ENCODE measurements around the gene FOXA1.

Gene FOXA1

GRCh38 chr14:37618498-37619028, 23.5 kb upstream of the FOXA1 start:
- no peaks in the 10 kb centered on the region for H3K4me1 ChIP-seq (ENCODE audit: control insufficient read depth, insufficient read depth, low read length)
- H3K9me3 ChIP-seq (ENCODE audit: control insufficient read depth, insufficient read depth, low read length): peaks cover 3% of the 10 kb centered on the region
- H3K27me3 ChIP-seq (ENCODE audit: control insufficient read depth, insufficient read depth, low read length): peaks cover 43% of the 10 kb centered on the region

GRCh38 chr14:37617864-37618365, 22.9 kb upstream of the FOXA1 start:
- peaks cover 37% of the 10 kb centered on the region for H3K27me3 ChIP-seq (ENCODE audit: control insufficient read depth, insufficient read depth, low read length)
- H3K4me1 ChIP-seq (ENCODE audit: control insufficient read depth, insufficient read depth, low read length): no peaks in the 10 kb centered on the region
- no peak overlapping the region for H3K9ac ChIP-seq (ENCODE audit: low read depth, low read length)
- peaks cover 3% of the 10 kb centered on the region for H3K9me3 ChIP-seq (ENCODE audit: control insufficient read depth, insufficient read depth, low read length)
- no peak overlapping the region for H3K4me3 ChIP-seq (ENCODE audit: low read depth, low read length)
- H3K36me3 ChIP-seq (ENCODE audit: control insufficient read depth, insufficient read depth, low read length): no peaks in the 10 kb centered on the region

More at GRCh38 chr14:37618498-37619028, 23.5 kb upstream of the FOXA1 start:
- Histone ChIP-seq H3K9ac (ENCODE audit: low read depth, low read length) (no peak overlapping the region), H3K36me3 (ENCODE audit: control insufficient read depth, insufficient read depth, low read length) (no peaks in the 10 kb centered on the region), H3K4me3 (ENCODE audit: low read depth, low read length) (no peak overlapping the region)

DNA sequence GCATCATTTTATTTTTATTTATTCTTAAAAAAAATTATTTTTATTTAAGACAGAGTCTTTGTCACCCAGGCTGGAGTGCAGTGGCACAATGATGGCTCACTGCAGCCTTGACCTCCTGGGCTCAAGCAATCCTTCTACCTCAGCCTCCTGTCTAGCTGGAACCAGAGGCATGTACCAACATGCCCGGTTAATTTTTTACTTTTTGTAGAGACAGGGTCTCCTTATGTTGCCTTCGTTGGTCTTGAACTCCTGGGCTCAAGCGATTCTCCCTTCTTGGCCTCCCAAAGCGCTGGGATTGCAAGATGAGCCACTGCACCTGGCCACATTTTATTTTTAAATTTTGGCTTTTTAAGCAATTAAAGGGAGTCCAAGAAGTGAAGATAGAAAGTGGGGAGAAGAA, 21.8 kb upstream of the FOXA1 start:
- H3K9ac ChIP-seq (ENCODE audit: low read depth, low read length): no peak overlapping the region
- no peak overlapping the region for H3K4me3 ChIP-seq (ENCODE audit: low read depth, low read length)
- peaks cover 35% of the 10 kb centered on the region for H3K27me3 ChIP-seq (ENCODE audit: control insufficient read depth, insufficient read depth, low read length)
- no peaks in the 10 kb centered on the region for H3K4me1 ChIP-seq (ENCODE audit: control insufficient read depth, insufficient read depth, low read length)
- H3K36me3 ChIP-seq (ENCODE audit: control insufficient read depth, insufficient read depth, low read length): no peaks in the 10 kb centered on the region
- H3K9me3 ChIP-seq (ENCODE audit: control insufficient read depth, insufficient read depth, low read length): peaks cover 8% of the 10 kb centered on the region

GRCh38 chr14:37615582-37616289, 20.7 kb upstream of the FOXA1 start:
- Histone ChIP-seq H3K36me3 (ENCODE audit: control insufficient read depth, insufficient read depth, low read length) (no peaks in the 10 kb centered on the region), H3K9ac (ENCODE audit: low read depth, low read length) (no peak overlapping the region), H3K27me3 (ENCODE audit: control insufficient read depth, insufficient read depth, low read length) (peaks cover 33% of the 10 kb centered on the region), H3K9me3 (ENCODE audit: control insufficient read depth, insufficient read depth, low read length) (peaks cover 8% of the 10 kb centered on the region), H3K4me3 (ENCODE audit: low read depth, low read length) (no peak overlapping the region), H3K4me1 (ENCODE audit: control insufficient read depth, insufficient read depth, low read length) (no peaks in the 10 kb centered on the region)

GRCh38 chr14:37610945-37611523, 16.0 kb upstream of the FOXA1 start:
- H3K4me1 ChIP-seq (ENCODE audit: control insufficient read depth, insufficient read depth, low read length): no peaks in the 10 kb centered on the region
- no peaks in the 10 kb centered on the region for H3K36me3 ChIP-seq (ENCODE audit: control insufficient read depth, insufficient read depth, low read length)
- H3K9ac ChIP-seq (ENCODE audit: low read depth, low read length): no peak overlapping the region
- peaks cover 64% of the 10 kb centered on the region for H3K27me3 ChIP-seq (ENCODE audit: control insufficient read depth, insufficient read depth, low read length)
- peaks cover 8% of the 10 kb centered on the region for H3K9me3 ChIP-seq (ENCODE audit: control insufficient read depth, insufficient read depth, low read length)
- peak overlapping the region; percentile 18 for H3K4me3 ChIP-seq (ENCODE audit: low read depth, low read length)

DNA sequence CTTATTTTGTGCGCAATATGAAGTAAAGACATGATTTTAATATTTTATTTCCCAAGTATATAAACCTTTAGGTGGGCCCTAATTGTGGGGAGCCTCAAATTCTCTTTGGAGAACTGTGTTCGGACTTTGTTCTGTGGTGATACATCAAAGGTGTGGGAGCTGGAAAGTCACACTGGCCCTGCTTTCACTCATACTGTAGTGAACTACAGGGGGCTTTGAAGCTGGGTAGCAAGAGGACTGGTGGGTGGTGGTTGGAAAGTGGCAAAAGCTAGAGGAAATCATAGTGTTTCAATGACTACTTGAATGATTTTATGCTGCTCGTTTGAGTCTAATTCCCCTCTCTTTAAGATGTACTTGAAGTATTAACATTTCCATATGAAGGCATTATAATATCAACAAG, 13.6 kb upstream of the FOXA1 start:
- no peak overlapping the region for H3K4me3 ChIP-seq (ENCODE audit: low read depth, low read length)
- no peak overlapping the region for H3K9ac ChIP-seq (ENCODE audit: low read depth, low read length)
- peaks cover 5% of the 10 kb centered on the region for H3K9me3 ChIP-seq (ENCODE audit: control insufficient read depth, insufficient read depth, low read length)
- no peaks in the 10 kb centered on the region for H3K4me1 ChIP-seq (ENCODE audit: control insufficient read depth, insufficient read depth, low read length)
- peaks cover 88% of the 10 kb centered on the region for H3K27me3 ChIP-seq (ENCODE audit: control insufficient read depth, insufficient read depth, low read length)
- no peaks in the 10 kb centered on the region for H3K36me3 ChIP-seq (ENCODE audit: control insufficient read depth, insufficient read depth, low read length)

- Histone ChIP-seq H3K9ac (ENCODE audit: low read depth, low read length) (no peak overlapping the region), H3K4me3 (ENCODE audit: low read depth, low read length) (no peak overlapping the region), H3K9me3 (ENCODE audit: control insufficient read depth, insufficient read depth, low read length) (no peaks in the 10 kb centered on the region), H3K4me1 (ENCODE audit: control insufficient read depth, insufficient read depth, low read length) (no peaks in the 10 kb centered on the region), H3K36me3 (ENCODE audit: control insufficient read depth, insufficient read depth, low read length) (no peaks in the 10 kb centered on the region), H3K27me3 (ENCODE audit: control insufficient read depth, insufficient read depth, low read length) (peaks cover 97% of the 10 kb centered on the region)
Observed at GRCh38 chr14:37606678-37607077, 11.6 kb upstream of the FOXA1 start.

DNA sequence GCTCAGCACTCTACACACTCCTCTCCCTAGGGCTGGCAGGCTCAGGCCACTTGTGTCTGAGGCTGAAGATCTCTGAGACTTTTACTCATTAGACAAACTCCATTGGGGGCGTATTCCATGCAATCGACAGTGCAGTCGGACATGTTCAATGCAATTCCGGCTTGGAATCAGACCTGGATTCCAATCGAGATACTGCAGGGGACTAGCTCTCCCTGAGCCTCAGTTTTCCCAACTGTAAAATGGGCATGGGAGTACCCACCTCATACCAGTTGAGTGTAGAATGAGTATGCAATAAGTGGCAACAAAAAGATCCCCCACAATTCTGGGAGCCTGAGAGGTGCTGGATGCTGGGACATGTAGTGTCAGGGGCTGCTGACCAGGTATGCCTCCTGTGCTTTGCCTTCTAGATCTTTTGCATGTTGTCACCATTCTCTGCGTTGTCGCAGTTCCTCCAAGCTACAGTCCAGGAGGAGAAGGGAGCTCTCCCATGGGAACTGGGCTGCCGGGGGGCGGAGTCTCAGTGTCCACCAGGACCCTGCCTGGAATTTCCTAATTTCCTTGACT, 8.7 kb upstream of the FOXA1 start:
- no peak overlapping the region for H3K9ac ChIP-seq (ENCODE audit: low read depth, low read length)
- peak overlapping the region; percentile 18 for H3K4me3 ChIP-seq (ENCODE audit: low read depth, low read length)
- peaks cover 100% of the 10 kb centered on the region for H3K27me3 ChIP-seq (ENCODE audit: control insufficient read depth, insufficient read depth, low read length)
- H3K9me3 ChIP-seq (ENCODE audit: control insufficient read depth, insufficient read depth, low read length): no peaks in the 10 kb centered on the region
- no peaks in the 10 kb centered on the region for H3K36me3 ChIP-seq (ENCODE audit: control insufficient read depth, insufficient read depth, low read length)
- no peaks in the 10 kb centered on the region for H3K4me1 ChIP-seq (ENCODE audit: control insufficient read depth, insufficient read depth, low read length)

- H3K36me3 ChIP-seq (ENCODE audit: control insufficient read depth, insufficient read depth, low read length): no peaks in the 10 kb centered on the region
- no peaks in the 10 kb centered on the region for H3K9me3 ChIP-seq (ENCODE audit: control insufficient read depth, insufficient read depth, low read length)
- H3K9ac ChIP-seq (ENCODE audit: low read depth, low read length): no peak overlapping the region
- no peaks in the 10 kb centered on the region for H3K4me1 ChIP-seq (ENCODE audit: control insufficient read depth, insufficient read depth, low read length)
- H3K4me3 ChIP-seq (ENCODE audit: low read depth, low read length): no peak overlapping the region
- peaks cover 100% of the 10 kb centered on the region for H3K27me3 ChIP-seq (ENCODE audit: control insufficient read depth, insufficient read depth, low read length)
Observed at GRCh38 chr14:37602605-37603453, 7.8 kb upstream of the FOXA1 start.

DNA sequence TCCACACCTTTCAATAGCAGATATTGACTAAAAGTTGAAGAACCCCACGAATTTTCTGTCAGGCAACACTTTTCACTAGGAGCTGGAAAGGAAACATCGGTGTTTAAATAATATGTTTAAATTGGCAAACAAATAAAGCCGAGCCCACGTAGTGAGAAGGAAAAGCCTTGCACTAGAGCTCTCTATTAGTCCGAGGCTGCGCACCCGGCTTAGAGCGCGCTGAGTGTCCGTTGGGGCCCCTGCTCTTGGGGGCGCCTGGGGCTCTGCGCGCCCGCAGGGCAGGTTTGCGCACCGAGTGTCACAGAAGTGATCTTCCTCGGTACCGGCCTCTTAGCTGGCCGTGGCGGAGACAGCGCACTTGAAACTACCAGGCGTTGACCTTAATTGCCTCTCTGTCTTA, 6.8 kb upstream of the FOXA1 start:
- no peak overlapping the region for H3K9ac ChIP-seq (ENCODE audit: low read depth, low read length)
- H3K27me3 ChIP-seq (ENCODE audit: control insufficient read depth, insufficient read depth, low read length): peaks cover 100% of the 10 kb centered on the region
- H3K36me3 ChIP-seq (ENCODE audit: control insufficient read depth, insufficient read depth, low read length): no peaks in the 10 kb centered on the region
- no peak overlapping the region for H3K4me3 ChIP-seq (ENCODE audit: low read depth, low read length)
- H3K4me1 ChIP-seq (ENCODE audit: control insufficient read depth, insufficient read depth, low read length): no peaks in the 10 kb centered on the region
- no peaks in the 10 kb centered on the region for H3K9me3 ChIP-seq (ENCODE audit: control insufficient read depth, insufficient read depth, low read length)
